ENCODE data around the gene FYB2. TPM values are rescaled to one million over a fixed set of nuclear protein-coding genes. Genes with fewer than 3 reads are reported as not detected.

The FYB2 gene
- total RNA-seq, 1 experiment from 2014 or later, result not detected

- CTCF ChIA-PET, result interaction anchor here (1.0 to 1.9 kb wide), 3 partner anchors 21 to 126 kb away, joined by 3 to 7 read pairs (median 5); no protein-coding TSS in a partner anchor
- BruUV-seq (replicated peaks), result no TSS peak
- no peak overlapping the region for H3K4me2 ChIP-seq
Measured at GRCh38 chr1:56709995-56710394, 109.2 kb downstream of the FYB2 start.

GRCh38 chr1:56709269-56709880, 109.8 kb downstream of the FYB2 start:
- no TSS peak for BruUV-seq (replicated peaks)
- Histone ChIP-seq H3F3A (ENCODE audit: insufficient read depth, low read depth) (0 out of 2 replicates have a peak, but pooled peaks cover 17% of the 10 kb centered on the region), H3K4me1 (replicated peaks; ENCODE audit: insufficient read depth) (peaks cover 17% of the 10 kb centered on the region), H3K4me2 (no peak overlapping the region), H3K27ac (no peak overlapping the region), H3K79me2 (ENCODE audit: low read depth) (no peaks in the 10 kb centered on the region), H2AFZ (no peak overlapping the region), H3K27me3 (ENCODE audit: insufficient read depth, low read depth) (no peaks in the 10 kb centered on the region), H4K20me1 (ENCODE audit: insufficient read depth) (no peaks in the 10 kb centered on the region), H3K4me3 (no peak overlapping the region), H3K36me3 (ENCODE audit: low read depth) (0 out of 2 replicates have a peak, but pooled peaks cover 8% of the 10 kb centered on the region), H3K9me3 (ENCODE audit: insufficient read depth, low read depth) (no peaks in the 10 kb centered on the region), H3K9me2 (ENCODE audit: insufficient read depth) (no peaks in the 10 kb centered on the region)
- CTCF ChIA-PET, result interaction anchor here (0.7 to 1.9 kb wide), 5 partner anchors 21 to 125 kb away, joined by 3 to 7 read pairs (median 4); partner anchors contain the start of gene PRKAA2
- POLR2A ChIA-PET (ENCODE audit: unreplicated experiment), result interaction anchor here (0.6 to 0.7 kb wide), 2 partner anchors 989 to 1494 kb away, joined by 3 to 5 read pairs; partner anchors contain the start of gene USP24
- TF ChIP-seq EZH2 (IDR thresholded peaks at IDR 0.05; ENCODE audit: low read depth), result no peak
- TF ChIP-seq CTCF (conservative IDR thresholded peaks at IDR 0.05), result peak; percentile 80
- peak in 1 of 2 experiments; percentile 49 for DNase-seq
- intact Hi-C loops (cut with micrococcal nuclease; ENCODE audit: unreplicated experiment), result loop anchor here (2.0 to 5.0 kb wide), 4 partner anchors 65 to 1567 kb away; partner anchors contain the start of genes PLPP3 and PRKAA2

More at GRCh38 chr1:56709995-56710394, 109.2 kb downstream of the FYB2 start:
- no peaks in the 10 kb centered on the region for H3K27me3 ChIP-seq (ENCODE audit: insufficient read depth, low read depth)
- no peak for DNase-seq
- intact Hi-C loops (cut with micrococcal nuclease; ENCODE audit: unreplicated experiment), result loop anchor here (2.0 to 5.0 kb wide), 6 partner anchors 65 to 1568 kb away; partner anchors contain the start of genes PLPP3 and PRKAA2
- H3K79me2 ChIP-seq (ENCODE audit: low read depth), result no peaks in the 10 kb centered on the region
- no peaks in the 10 kb centered on the region for H3K9me3 ChIP-seq (ENCODE audit: insufficient read depth, low read depth)
- H4K20me1 ChIP-seq (ENCODE audit: insufficient read depth), result no peaks in the 10 kb centered on the region
- peaks cover 17% of the 10 kb centered on the region for H3K4me1 ChIP-seq (replicated peaks; ENCODE audit: insufficient read depth)
- no peaks in the 10 kb centered on the region for H3K9me2 ChIP-seq (ENCODE audit: insufficient read depth)
- POLR2A ChIA-PET (ENCODE audit: unreplicated experiment), result interaction anchor here (0.6 kb wide), 1 partner anchor 1495 kb away, joined by 3 read pairs; the partner anchor contains the start of gene USP24
- H3K36me3 ChIP-seq (ENCODE audit: low read depth), result 0 out of 2 replicates have a peak, but pooled peaks cover 8% of the 10 kb centered on the region
- no peak overlapping the region for H3K4me3 ChIP-seq
- TF ChIP-seq CTCF (conservative IDR thresholded peaks at IDR 0.05), result no peak
- no peak for TF ChIP-seq EZH2 (IDR thresholded peaks at IDR 0.05; ENCODE audit: low read depth)
- no peak overlapping the region for H3K27ac ChIP-seq
- 0 out of 2 replicates have a peak, but pooled peaks cover 17% of the 10 kb centered on the region for H3F3A ChIP-seq (ENCODE audit: insufficient read depth, low read depth)
- no peak overlapping the region for H2AFZ ChIP-seq

GRCh38 chr1:56707379-56707778, 111.8 kb downstream of the FYB2 start:
- H3K36me3 ChIP-seq (ENCODE audit: low read depth), result 0 out of 2 replicates have a peak, but pooled peaks cover 8% of the 10 kb centered on the region
- no peaks in the 10 kb centered on the region for H3K9me2 ChIP-seq (ENCODE audit: insufficient read depth)
- H2AFZ ChIP-seq, result no peak overlapping the region
- intact Hi-C loops (cut with micrococcal nuclease; ENCODE audit: unreplicated experiment), result loop anchor here (5.0 kb wide), 1 partner anchor 1565 kb away; no protein-coding TSS in a partner anchor
- H3K4me3 ChIP-seq, result no peak overlapping the region
- no peak overlapping the region for H3K4me2 ChIP-seq
- no peaks in the 10 kb centered on the region for H3K27me3 ChIP-seq (ENCODE audit: insufficient read depth, low read depth)
- TF ChIP-seq CTCF (conservative IDR thresholded peaks at IDR 0.05) (no peak), EZH2 (IDR thresholded peaks at IDR 0.05; ENCODE audit: low read depth) (no peak)
- no peaks in the 10 kb centered on the region for H4K20me1 ChIP-seq (ENCODE audit: insufficient read depth)
- POLR2A ChIA-PET (ENCODE audit: unreplicated experiment), result no interaction called here
- peaks cover 17% of the 10 kb centered on the region for H3K4me1 ChIP-seq (replicated peaks; ENCODE audit: insufficient read depth)
- 0 out of 2 replicates have a peak, but pooled peaks cover 17% of the 10 kb centered on the region for H3F3A ChIP-seq (ENCODE audit: insufficient read depth, low read depth)
- CTCF ChIA-PET, result no interaction called here
- H3K27ac ChIP-seq, result no peak overlapping the region
- no peaks in the 10 kb centered on the region for H3K9me3 ChIP-seq (ENCODE audit: insufficient read depth, low read depth)
- DNase-seq, result no peak
- H3K79me2 ChIP-seq (ENCODE audit: low read depth), result no peaks in the 10 kb centered on the region
- no TSS peak for BruUV-seq (replicated peaks)
